OCI-LY7 (cell line): ENCODE data around the gene CHRM5. TPM values are rescaled to one million over a fixed set of nuclear protein-coding genes. Genes with fewer than 3 reads are reported as not detected.

ENCODE experiments used
- BruUV-seq: library from RNA; stranded (reverse); fragments of 400-500 nt; replicated peaks from 2 replicates; lab custom pipeline; 2021; lab: Mats Ljungman, UMichigan
- CTCF ChIA-PET: fragments of 300-600 bp; sonication (Branson Sonifier 250); formaldehyde crosslinking; loops from one replicate; lab custom pipeline; 2022; ENCODE audit warnings: antibody characterized with exemption; ENCODE audit not compliant: unreplicated experiment; lab: Charles Lee
- POLR2A ChIA-PET: fragments of 300-600 bp; sonication (Branson Sonifier 250); formaldehyde crosslinking; loops from one replicate; lab custom pipeline; 2022; ENCODE audit warnings: antibody characterized with exemption; lab: Charles Lee
- DNase-seq: peaks from one replicate; pipeline ENCODE4 v3.0.0-alpha.2; 2015; ENCODE audit warnings: low spot score
- H2AFZ ChIP-seq: fragments of 200-600 bp; sonication (generic), shearing (Covaris generic); 2 replicates; pipeline ENCODE4 v1.6.1; 2014; ENCODE audit warnings: mild to moderate bottlenecking, antibody characterized with exemption, low read length, moderate library complexity
- H3K27ac ChIP-seq: fragments of 200-600 bp; sonication (generic); 2 replicates; pipeline ENCODE4 v1.5.1; 2014; ENCODE audit warnings: mixed run types, low read depth, mild to moderate bottlenecking, moderate library complexity, low read length, inconsistent platforms; ENCODE audit not compliant: poor library complexity, severe bottlenecking
- H3K36me3 ChIP-seq: fragments of 200-600 bp; sonication (generic); 2 replicates; pipeline ENCODE4 v1.6.1; 2014; ENCODE audit warnings: mild to moderate bottlenecking, antibody characterized with exemption, low read length, moderate library complexity, mixed read lengths; ENCODE audit not compliant: insufficient read depth
- H3K4me1 ChIP-seq: fragments of 200-600 bp; sonication (generic); 2 replicates; pipeline ENCODE4 v1.5.1; 2014; ENCODE audit warnings: mild to moderate bottlenecking, low read length; ENCODE audit not compliant: insufficient read depth, poor library complexity, severe bottlenecking
- H3K4me2 ChIP-seq: fragments of 200-600 bp; sonication (generic); 2 replicates; pipeline ENCODE4 v1.6.1; 2014; ENCODE audit warnings: mild to moderate bottlenecking, low read length
- H3K4me3 ChIP-seq: fragments of 200-600 bp; sonication (generic); 2 replicates; pipeline ENCODE4 v1.5.1; 2014; ENCODE audit warnings: mild to moderate bottlenecking, low read depth, low read length; ENCODE audit not compliant: poor library complexity, severe bottlenecking
- H3K79me2 ChIP-seq: fragments of 200-600 bp; sonication (generic); 2 replicates; pipeline ENCODE4 v1.6.1; 2016; ENCODE audit warnings: low read depth, mild to moderate bottlenecking, low read length, moderate library complexity, mixed read lengths; ENCODE audit not compliant: insufficient read depth
- H3K9me2 ChIP-seq: fragments of 200-600 bp; sonication (generic); 2 replicates; pipeline ENCODE4 v1.6.1; 2016; ENCODE audit warnings: mild to moderate bottlenecking, low read length, mixed read lengths; ENCODE audit not compliant: insufficient read depth
- H3K9me3 ChIP-seq: fragments of 200-600 bp; sonication (generic); 2 replicates; pipeline ENCODE4 v1.6.1; 2014; ENCODE audit warnings: mild to moderate bottlenecking, mixed run types, low read length, mixed read lengths
- H4K20me1 ChIP-seq: fragments of 200-600 bp; sonication (generic); 2 replicates; pipeline ENCODE4 v1.6.1; 2014; ENCODE audit warnings: mild to moderate bottlenecking, antibody characterized with exemption, low read length, moderate library complexity, mixed read lengths; ENCODE audit not compliant: insufficient read depth
- CTCF ChIP-seq: fragments of 200-600 bp; sonication (generic); conservative IDR thresholded peaks from 2 replicates; pipeline ENCODE4 v1.5.1; 2014; ENCODE audit warnings: mild to moderate bottlenecking, antibody characterized with exemption, low read length, moderate library complexity, mixed read lengths
- EZH2phosphoT487 ChIP-seq: fragments of 200-600 bp; sonication (generic); IDR thresholded peaks from 2 replicates; pipeline ENCODE4 v1.6.1; 2018; ENCODE audit warnings: low read depth, borderline replicate concordance, mild to moderate bottlenecking, mixed run types, antibody characterized with exemption, low read length, moderate library complexity, mixed read lengths
- intact Hi-C: fragments of 100-400 bp; cut with micrococcal nuclease; formaldehyde crosslinking; loops from one replicate; pipeline ENCODE4 v1.10.0; 2022; ENCODE audit not compliant: unreplicated experiment
- total RNA-seq, 2 experiments: library from RNA; depleted of rRNA in 1 of 2; stranded (reverse); fragments of >200 nt in 1 of 2; shearing (Covaris generic) in 1 of 2; gene quantifications; 2 replicates each; pipeline ENCODE4 v1.2.3, GENCODE V29; 2014 to 2022

Gene CHRM5
- total RNA-seq, 2 experiments from 2014 or later = not detected

- Histone ChIP-seq H3K9me2 (no peaks in the 10 kb centered on the region), H3K36me3 (no peaks in the 10 kb centered on the region), H2AFZ (peak overlapping the region; percentile 72; the same call in 1 of the 2 replicates), H3K4me3 (peak overlapping the region; percentile 81), H3K4me2 (peak overlapping the region; percentile 79), H3K4me1 (peaks cover 21% of the 10 kb centered on the region), H3K27ac (peak overlapping the region; percentile 58), H4K20me1 (no peaks in the 10 kb centered on the region), H3K9me3 (no peaks in the 10 kb centered on the region), H3K79me2 (peaks cover 11% of the 10 kb centered on the region; the same call in 1 of the 2 replicates)
- ChIA-PET CTCF (no interaction called here), POLR2A (interaction anchor here (1.0 kb wide), 1 partner anchor 291 kb away, joined by 3 read pairs; no protein-coding TSS in a partner anchor)
- intact Hi-C loops = loop anchor here (2.0 to 10.0 kb wide), 4 partner anchors 61 to 852 kb away; partner anchors contain the start of genes EMC7, LPCAT4 and SLC12A6
- BruUV-seq = no TSS peak
- peak; percentile 57 for DNase-seq
- no peak for TF ChIP-seq EZH2phosphoT487
- no peak for TF ChIP-seq CTCF
Measured at GRCh38 chr15:34039790-34040113, 71.5 kb downstream of the CHRM5 start.

- ChIA-PET POLR2A (interaction anchor here (0.8 kb wide), 1 partner anchor 10 kb away, joined by 3 read pairs; no protein-coding TSS in a partner anchor), CTCF (interaction anchor here (1.1 kb wide), 1 partner anchor 166 kb away, joined by 3 read pairs; the partner anchor contains the start of gene KATNBL1)
- H3K4me3 ChIP-seq = no peak overlapping the region
- H3K4me1 ChIP-seq = peaks cover 16% of the 10 kb centered on the region
- no peak overlapping the region for H3K4me2 ChIP-seq
- TF ChIP-seq CTCF = no peak
- H3K9me3 ChIP-seq = no peaks in the 10 kb centered on the region
- BruUV-seq = no TSS peak
- no peak overlapping the region for H2AFZ ChIP-seq
- H3K36me3 ChIP-seq = no peaks in the 10 kb centered on the region
- no peak overlapping the region for H3K27ac ChIP-seq
- intact Hi-C loops = no loop called here
- H3K79me2 ChIP-seq = no peaks in the 10 kb centered on the region
- H3K9me2 ChIP-seq = no peaks in the 10 kb centered on the region
- H4K20me1 ChIP-seq = no peaks in the 10 kb centered on the region
- DNase-seq = no peak
Measured at GRCh38 chr15:34043391-34043790, 75.1 kb downstream of the CHRM5 start.

- Histone ChIP-seq H4K20me1 (no peaks in the 10 kb centered on the region), H3K79me2 (no peaks in the 10 kb centered on the region), H3K4me1 (peaks cover 16% of the 10 kb centered on the region), H3K4me3 (no peak overlapping the region), H3K27ac (no peak overlapping the region), H2AFZ (no peak overlapping the region), H3K9me2 (no peaks in the 10 kb centered on the region), H3K36me3 (no peaks in the 10 kb centered on the region), H3K4me2 (no peak overlapping the region), H3K9me3 (no peaks in the 10 kb centered on the region)
- no TSS peak for BruUV-seq
- no peak for DNase-seq
- ChIA-PET POLR2A (interaction anchor here (0.8 kb wide), 1 partner anchor 10 kb away, joined by 3 read pairs; no protein-coding TSS in a partner anchor), CTCF (interaction anchor here (1.1 kb wide), 1 partner anchor 165 kb away, joined by 3 read pairs; the partner anchor contains the start of gene KATNBL1)
- intact Hi-C loops = no loop called here
- no peak for TF ChIP-seq CTCF
Measured at GRCh38 chr15:34043813-34044212, 75.5 kb downstream of the CHRM5 start.
